GM12878 (cell line): ENCODE results near the gene PRAMEF33. TPM values are rescaled to one million over a fixed set of nuclear protein-coding genes. Genes with fewer than 3 reads are reported as not detected.
A peak's percentile ranks its signal among the peaks of the same experiment; 100 is the strongest.
"Not testable (repeated sequence)": the region's sequence is repeated elsewhere in the genome, so short reads cannot be mapped to it uniquely, and the experiment has no call there.

Experiments used
- ATAC-seq: fragments of 200-7000 bp; cut with Tn5 transposase; 3 replicates; pipeline ENCODE4 v1.9.1; 2020; ENCODE audit warnings: mild to moderate bottlenecking, moderate library complexity
- BruUV-seq: library from RNA; stranded (reverse); fragments of 400-500 nt; replicated peaks from 2 replicates; lab custom pipeline; 2021; lab: Mats Ljungman, UMichigan
- CTCF ChIA-PET: fragments of 300-600 bp; sonication (Branson Sonifier 250); formaldehyde crosslinking; extraction: SDS; loops from one replicate; lab custom pipeline; 2021; ENCODE audit warnings: inconsistent platforms; lab: Yijun Ruan, JAX
- POLR2A ChIA-PET: fragments of 350-600 bp; formaldehyde crosslinking; extraction: SDS; loops from one replicate; lab custom pipeline; 2021; ENCODE audit warnings: inconsistent platforms; lab: Charles Lee
- RAD21 ChIA-PET: fragments of 300-600 bp; sonication (Branson Sonifier 250); formaldehyde crosslinking; loops from one replicate; lab custom pipeline; 2023; ENCODE audit warnings: antibody characterized with exemption; ENCODE audit not compliant: unreplicated experiment; lab: Charles Lee
- SMC1A ChIA-PET: fragments of 300-600 bp; sonication (Branson Sonifier 250); formaldehyde crosslinking; loops from one replicate; lab custom pipeline; 2023; ENCODE audit not compliant: unreplicated experiment, uncharacterized antibody; lab: Charles Lee
- DNase-seq: peaks from one replicate; pipeline ENCODE4 v3.0.0-alpha.2; 2011; ENCODE audit warnings: low read depth, low spot score
- FAIRE-seq: peaks from 3 replicates; lab custom pipeline; 2011; peaks lifted over from hg19 to GRCh38; lab: Jason Lieb, UNC
- H2AFZ ChIP-seq: 2 replicates; pipeline ENCODE4 v1.6.0; 2011; ENCODE audit warnings: low read depth, low read length, control low read depth; ENCODE audit not compliant: control insufficient read depth
- H3K27ac ChIP-seq: 2 replicates; pipeline ENCODE4 v1.5.1; 2011; ENCODE audit warnings: control low read depth; ENCODE audit not compliant: control insufficient read depth, insufficient read depth
- H3K27me3 ChIP-seq, 2 experiments: replicated peaks in 1 of 2; 2 replicates each; pipeline versions ENCODE4 v1.6.0 to v1.6.1; 2011; ENCODE audit warnings: low read length in 1 of 2; ENCODE audit not compliant: control insufficient read depth in 2 of 2, insufficient read depth in 2 of 2
- H3K36me3 ChIP-seq, 2 experiments: 2 replicates each; pipeline ENCODE4 v1.5.1; 2011; ENCODE audit warnings: low read length in 1 of 2; ENCODE audit not compliant: control insufficient read depth in 2 of 2, insufficient read depth in 2 of 2
- H3K4me1 ChIP-seq: 2 replicates; pipeline ENCODE4 v1.6.1; 2011; ENCODE audit warnings: mild to moderate bottlenecking, low read length, moderate library complexity, mixed read lengths; ENCODE audit not compliant: control insufficient read depth, insufficient read depth
- H3K4me2 ChIP-seq: 2 replicates; pipeline ENCODE4 v1.6.0; 2011; ENCODE audit warnings: control low read depth; ENCODE audit not compliant: control insufficient read depth, insufficient read depth
- H3K4me3 ChIP-seq: fragments of 200-600 bp; sonication (generic); 2 replicates; pipeline ENCODE4 v1.5.1; 2016
- H3K79me2 ChIP-seq: 2 replicates; pipeline ENCODE4 v1.6.0; 2011; ENCODE audit warnings: low read length; ENCODE audit not compliant: control insufficient read depth, insufficient read depth
- H3K9ac ChIP-seq: 2 replicates; pipeline ENCODE4 v1.8.0; 2011; ENCODE audit warnings: low read length, control low read depth, mixed read lengths; ENCODE audit not compliant: control insufficient read depth, insufficient read depth
- H3K9me3 ChIP-seq: replicated peaks from 3 replicates; pipeline ENCODE4 v1.5.1; 2011; ENCODE audit warnings: mild to moderate bottlenecking, low read length; ENCODE audit not compliant: control insufficient read depth, insufficient read depth
- H4K20me1 ChIP-seq: 2 replicates; pipeline ENCODE4 v1.6.0; 2011; ENCODE audit not compliant: control insufficient read depth, insufficient read depth
- WGBS: methylation state at CpG from one replicate; pipeline ENCODE4 v1.1.6; 2016; ENCODE audit warnings: low lambda C conversion rate; ENCODE audit not compliant: insufficient replicate concordance, insufficient coverage; ENCODE audit errors: missing lambda C conversion rate; 5-methylcytosine and 5-hydroxymethylcytosine counted together
- in situ Hi-C: fragments of 300-500 bp; cut with MboI; formaldehyde crosslinking; loops from 9 replicates; pipeline ENCODE4 v1.14.3; 2018; ENCODE audit warnings: mixed read lengths
- intact Hi-C: fragments of 100-400 bp; cut with micrococcal nuclease; formaldehyde crosslinking; loops from one replicate; pipeline ENCODE4 v1.14.2; 2022; ENCODE audit not compliant: unreplicated experiment
- polyA plus RNA-seq, 11 experiments: library from polyadenylated mRNA; depleted of rRNA in 4 of 11; unstranded in 6 of 11; stranded (reverse) in 5 of 11; fragments of >200 nt; fragmentation: Nextera tagmentation in 4 of 11; fragmentation: Illumina TruSeq in 1 of 11; extraction: Ambion mirVana in 4 of 11; extraction: Trizol in 1 of 11; gene quantifications; 1 replicate in 1 of 11; 2 replicates in 10 of 11; pipeline versions ENCODE4 v1.2.1 to v1.2.3, GENCODE V29; 2011 to 2016; ENCODE audit warnings: inconsistent platforms in 2 of 11, missing spikeins in 2 of 11, low read depth in 1 of 11
- total RNA-seq, 4 experiments: library from RNA; depleted of rRNA in 3 of 4; stranded (reverse); fragments of >200 nt in 3 of 4; fragmentation: Illumina TruSeq in 1 of 4; extraction: Trizol in 1 of 4; gene quantifications; 2 replicates each; pipeline versions ENCODE4 v1.2.1 to v1.2.3, GENCODE V29; 2013 to 2021
- TF ChIP-seq, protein P1 (sequence below), 3 experiments: IDR thresholded peaks in 2 of 3; conservative IDR thresholded peaks in 1 of 3; 2 replicates each; pipeline ENCODE4 v1.5.1; 2011; ENCODE audit warnings: low read depth in 3 of 3, low read length in 3 of 3, mild to moderate bottlenecking in 3 of 3, control low read depth in 2 of 3, moderate library complexity in 2 of 3, inconsistent platforms in 1 of 3, mixed read lengths in 1 of 3; ENCODE audit not compliant: control insufficient read depth in 2 of 3, insufficient read depth in 1 of 3; ENCODE audit errors: extremely low read depth in 1 of 3

The PRAMEF33 gene
- total and polyA plus RNA-seq, 10 of the 15 experiments (the other 5 are each of a cell fraction or from before 2014, with no cell fraction given): not detected

DNA sequence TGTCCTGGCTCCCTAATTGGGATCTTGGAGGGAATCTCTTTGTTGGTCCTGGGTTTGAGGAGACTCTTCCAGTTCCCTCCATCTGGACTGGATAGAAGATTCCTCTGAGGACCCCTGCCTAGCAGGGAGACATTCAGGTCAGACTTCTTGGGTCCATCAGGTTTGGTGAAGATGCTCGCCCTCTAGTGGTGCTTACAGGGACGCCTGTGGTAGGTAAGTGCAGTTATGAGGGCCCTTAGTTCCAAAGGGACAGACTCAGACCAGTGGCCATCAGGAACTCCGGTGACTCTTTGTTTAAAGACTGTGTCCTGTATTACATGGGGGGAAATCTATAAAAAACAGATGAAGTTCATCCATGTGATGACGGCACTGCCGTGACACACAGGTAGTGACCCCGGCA, 26.3 kb upstream of the PRAMEF33 start:
- H3K4me1 ChIP-seq, H2AFZ ChIP-seq, H3K4me3 ChIP-seq, intact Hi-C loops, BruUV-seq, SMC1A ChIA-PET, H3K27me3 ChIP-seq, H4K20me1 ChIP-seq, H3K27ac ChIP-seq, H3K4me2 ChIP-seq, POLR2A ChIA-PET, H3K36me3 ChIP-seq, DNase-seq, CTCF ChIA-PET, in situ Hi-C loops, H3K9ac ChIP-seq, RAD21 ChIA-PET, H3K9me3 ChIP-seq, H3K79me2 ChIP-seq, FAIRE-seq: not testable (repeated sequence)
- WGBS: 40% methylated on average over 4 of the region's 6 CpGs
- peak; percentile 63 for ATAC-seq
- TF ChIP-seq, protein P1, sequence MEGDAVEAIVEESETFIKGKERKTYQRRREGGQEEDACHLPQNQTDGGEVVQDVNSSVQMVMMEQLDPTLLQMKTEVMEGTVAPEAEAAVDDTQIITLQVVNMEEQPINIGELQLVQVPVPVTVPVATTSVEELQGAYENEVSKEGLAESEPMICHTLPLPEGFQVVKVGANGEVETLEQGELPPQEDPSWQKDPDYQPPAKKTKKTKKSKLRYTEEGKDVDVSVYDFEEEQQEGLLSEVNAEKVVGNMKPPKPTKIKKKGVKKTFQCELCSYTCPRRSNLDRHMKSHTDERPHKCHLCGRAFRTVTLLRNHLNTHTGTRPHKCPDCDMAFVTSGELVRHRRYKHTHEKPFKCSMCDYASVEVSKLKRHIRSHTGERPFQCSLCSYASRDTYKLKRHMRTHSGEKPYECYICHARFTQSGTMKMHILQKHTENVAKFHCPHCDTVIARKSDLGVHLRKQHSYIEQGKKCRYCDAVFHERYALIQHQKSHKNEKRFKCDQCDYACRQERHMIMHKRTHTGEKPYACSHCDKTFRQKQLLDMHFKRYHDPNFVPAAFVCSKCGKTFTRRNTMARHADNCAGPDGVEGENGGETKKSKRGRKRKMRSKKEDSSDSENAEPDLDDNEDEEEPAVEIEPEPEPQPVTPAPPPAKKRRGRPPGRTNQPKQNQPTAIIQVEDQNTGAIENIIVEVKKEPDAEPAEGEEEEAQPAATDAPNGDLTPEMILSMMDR (IDR thresholded peaks at IDR 0.05 in 2 of 3, conservative IDR thresholded peaks at IDR 0.05 in 1 of 3; ENCODE audit: control insufficient read depth in 2 of 3, extremely low read depth in 1 of 3, insufficient read depth in 1 of 3, low read depth in 3 of 3, low read length in 3 of 3): peak in 1 of 3 experiments; percentile 1; a peak in 1 of 6 replicates

DNA sequence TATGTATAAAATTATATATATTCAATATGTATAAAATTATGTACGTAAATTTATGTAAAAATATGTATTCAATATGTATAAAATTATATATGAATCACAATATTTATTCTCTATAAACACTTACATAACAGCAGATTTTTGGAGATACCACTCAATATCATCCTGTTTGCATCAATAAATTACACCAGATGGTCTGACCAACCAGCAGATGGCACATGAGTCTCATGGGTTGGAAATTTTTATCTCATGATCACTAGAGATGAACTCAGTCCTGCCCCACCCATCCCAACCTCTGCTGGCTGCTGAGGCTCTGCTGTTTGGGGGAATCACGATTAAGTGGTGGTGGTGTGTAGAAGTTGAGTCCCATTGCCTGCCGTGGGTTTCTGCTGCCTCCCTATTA, 23.7 kb upstream of the PRAMEF33 start:
- H3K9me3 ChIP-seq, SMC1A ChIA-PET, FAIRE-seq, POLR2A ChIA-PET, H3K27ac ChIP-seq, DNase-seq, H3K4me3 ChIP-seq, intact Hi-C loops, H3K4me2 ChIP-seq, H3K36me3 ChIP-seq, ATAC-seq, RAD21 ChIA-PET, BruUV-seq, H4K20me1 ChIP-seq, H3K4me1 ChIP-seq, CTCF ChIA-PET, H3K9ac ChIP-seq, H2AFZ ChIP-seq, H3K27me3 ChIP-seq, H3K79me2 ChIP-seq, in situ Hi-C loops: not testable (repeated sequence)
- 0% methylated on average over 3 of the region's 3 CpGs for WGBS

DNA sequence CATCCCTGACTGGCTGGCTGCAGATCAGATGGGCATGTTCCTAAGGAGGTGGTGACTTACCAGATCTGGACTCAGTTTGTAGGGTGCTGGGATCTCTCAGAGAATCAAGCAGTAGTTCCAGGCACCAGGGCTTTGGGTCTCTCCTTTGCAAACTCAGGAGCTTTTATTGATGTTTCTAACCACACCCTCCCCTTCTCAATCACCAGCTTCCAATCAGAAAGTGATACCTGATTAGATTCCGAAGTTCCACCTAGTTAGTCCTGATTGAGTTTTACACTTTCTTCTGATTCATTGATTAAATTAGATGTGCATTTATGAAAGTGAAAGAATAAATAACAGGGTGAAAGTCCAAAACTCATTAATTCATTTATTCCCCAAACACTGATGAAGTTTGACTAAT, 18.3 kb upstream of the PRAMEF33 start, which contains the start of gene PRAMEF8:
PRAMEF8 (minus strand) TSS at position 101 of the 400 bp plus-strand sequence. CDS start 1,046 bp downstream, outside the sequence.
- ATAC-seq, H2AFZ ChIP-seq, FAIRE-seq, SMC1A ChIA-PET, intact Hi-C loops, H3K4me3 ChIP-seq, CTCF ChIA-PET, H3K4me1 ChIP-seq, H3K27ac ChIP-seq, BruUV-seq, H4K20me1 ChIP-seq, H3K36me3 ChIP-seq, H3K27me3 ChIP-seq, H3K79me2 ChIP-seq, H3K4me2 ChIP-seq, H3K9me3 ChIP-seq, H3K9ac ChIP-seq, RAD21 ChIA-PET, POLR2A ChIA-PET, in situ Hi-C loops, DNase-seq: not testable (repeated sequence)
- WGBS: no CpG with 5 or more reads among the region's 1 CpG
